ENCODE data around the gene MICU1. TPM values are rescaled to one million over a fixed set of nuclear protein-coding genes. Genes with fewer than 3 reads are reported as not detected.

MICU1 gene
- total RNA-seq, 4 donors from 2014 or later, result 14.6 to 22.2 (median 20.1) TPM

DNA sequence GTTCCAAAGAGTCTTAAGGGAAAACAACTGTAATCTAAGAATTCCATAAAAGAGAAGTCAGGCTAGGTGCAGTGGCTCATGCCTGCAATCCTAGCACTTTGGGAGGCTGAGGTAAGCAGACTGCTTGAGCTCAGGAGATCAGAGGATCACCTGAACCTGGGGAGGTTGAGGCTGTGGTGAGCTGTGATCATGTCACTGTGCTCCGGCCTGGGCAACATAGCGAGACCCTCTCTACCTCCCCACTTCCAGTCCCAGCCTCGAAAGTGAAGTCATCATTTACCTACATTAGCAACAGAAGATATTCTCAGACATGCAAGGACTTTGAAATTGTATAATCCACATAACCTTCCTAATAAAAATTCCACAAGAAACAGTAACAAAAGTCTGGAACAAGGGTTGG, 141.4 kb downstream of the MICU1 start:
- no peak overlapping the region for H3K27ac ChIP-seq
- H3K4me1 ChIP-seq, result no peaks in the 10 kb centered on the region
- H3K4me3 ChIP-seq, result no peak overlapping the region
- intact Hi-C loops (cut with DNase I), result no loop called here
- 86 to 91% methylated on average over 3 of the region's 3 CpGs for WGBS, 2 donors
- no peaks in the 10 kb centered on the region for H3K36me3 ChIP-seq
- H3K9me3 ChIP-seq, result no peaks in the 10 kb centered on the region
- DNase-seq, result no peak
- no peaks in the 10 kb centered on the region for H3K27me3 ChIP-seq
- TF ChIP-seq, protein P1, sequence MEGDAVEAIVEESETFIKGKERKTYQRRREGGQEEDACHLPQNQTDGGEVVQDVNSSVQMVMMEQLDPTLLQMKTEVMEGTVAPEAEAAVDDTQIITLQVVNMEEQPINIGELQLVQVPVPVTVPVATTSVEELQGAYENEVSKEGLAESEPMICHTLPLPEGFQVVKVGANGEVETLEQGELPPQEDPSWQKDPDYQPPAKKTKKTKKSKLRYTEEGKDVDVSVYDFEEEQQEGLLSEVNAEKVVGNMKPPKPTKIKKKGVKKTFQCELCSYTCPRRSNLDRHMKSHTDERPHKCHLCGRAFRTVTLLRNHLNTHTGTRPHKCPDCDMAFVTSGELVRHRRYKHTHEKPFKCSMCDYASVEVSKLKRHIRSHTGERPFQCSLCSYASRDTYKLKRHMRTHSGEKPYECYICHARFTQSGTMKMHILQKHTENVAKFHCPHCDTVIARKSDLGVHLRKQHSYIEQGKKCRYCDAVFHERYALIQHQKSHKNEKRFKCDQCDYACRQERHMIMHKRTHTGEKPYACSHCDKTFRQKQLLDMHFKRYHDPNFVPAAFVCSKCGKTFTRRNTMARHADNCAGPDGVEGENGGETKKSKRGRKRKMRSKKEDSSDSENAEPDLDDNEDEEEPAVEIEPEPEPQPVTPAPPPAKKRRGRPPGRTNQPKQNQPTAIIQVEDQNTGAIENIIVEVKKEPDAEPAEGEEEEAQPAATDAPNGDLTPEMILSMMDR (IDR thresholded peaks at IDR 0.05), result no peak
- TF ChIP-seq POLR2A (IDR thresholded peaks at IDR 0.05), result no peak

DNA sequence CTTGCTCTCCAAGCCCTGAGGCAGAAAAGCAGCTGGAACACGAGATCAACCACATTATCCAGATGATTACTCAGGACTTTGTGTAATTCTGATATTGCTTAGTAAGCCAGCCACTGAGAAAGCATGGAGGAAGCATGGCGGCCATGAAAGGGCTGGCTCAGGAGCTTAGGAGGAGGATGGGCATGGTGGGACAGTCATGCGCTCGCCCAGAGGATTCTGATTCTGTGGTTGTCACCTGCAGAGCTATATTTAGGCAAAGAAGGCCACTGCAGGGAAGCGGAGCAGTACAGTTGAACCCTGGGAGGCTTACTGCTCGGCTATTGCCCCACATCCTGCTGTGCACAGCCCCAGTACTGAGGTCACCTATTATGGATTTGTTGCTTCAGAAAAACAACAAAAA, 142.4 kb downstream of the MICU1 start:
- Histone ChIP-seq H3K4me1 (no peaks in the 10 kb centered on the region), H3K27me3 (no peaks in the 10 kb centered on the region), H3K9me3 (no peaks in the 10 kb centered on the region), H3K27ac (no peak overlapping the region), H3K4me3 (no peak overlapping the region), H3K36me3 (no peaks in the 10 kb centered on the region)
- intact Hi-C loops (cut with DNase I), result no loop called here
- DNase-seq, result no peak
- no peak for TF ChIP-seq POLR2A (IDR thresholded peaks at IDR 0.05)
- TF ChIP-seq, protein P1 (IDR thresholded peaks at IDR 0.05), result no peak
- 69 to 82% methylated on average over 5 to 6 of the region's 6 CpGs for WGBS, 2 donors

DNA sequence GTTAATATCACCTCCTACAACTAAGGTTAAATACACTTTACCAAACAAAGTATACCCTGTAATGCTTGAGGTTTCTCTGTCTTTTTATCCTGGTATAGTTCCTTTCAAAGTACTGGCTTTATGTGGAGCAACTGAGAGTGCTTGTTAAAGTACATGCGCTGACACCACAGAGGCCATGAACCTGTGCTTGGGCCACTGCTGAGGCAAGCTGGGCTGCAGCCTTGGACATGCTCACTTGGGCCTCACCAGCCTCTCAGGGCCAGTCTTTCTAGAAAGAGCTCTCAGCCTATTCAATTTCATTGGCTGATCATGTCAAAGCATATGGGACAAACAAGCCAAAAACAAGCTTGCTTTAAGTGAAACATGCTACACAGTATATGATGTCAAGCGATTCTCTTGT, 145.0 kb downstream of the MICU1 start:
- no peak for DNase-seq

DNA sequence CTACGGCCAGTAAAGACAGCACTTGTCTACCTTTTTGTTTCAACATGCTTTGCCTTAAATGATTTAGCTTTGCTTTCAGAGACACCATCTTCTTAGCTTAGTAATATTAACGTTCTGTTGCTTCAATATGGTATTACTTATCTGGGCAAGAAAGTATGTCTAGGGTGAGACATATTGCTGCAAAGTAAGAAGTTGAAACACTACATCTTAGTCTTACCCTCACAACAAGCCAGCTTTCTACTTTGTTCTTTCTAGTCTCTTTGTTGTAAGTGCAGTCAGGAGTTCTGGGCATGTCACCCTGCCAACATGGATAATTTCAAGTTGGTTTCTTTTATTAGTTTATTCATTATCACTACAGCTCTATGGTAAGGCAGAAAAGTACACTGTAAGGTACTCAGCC, 148.4 kb downstream of the MICU1 start:
- TF ChIP-seq, protein P1 (IDR thresholded peaks at IDR 0.05), result no peak
- no peak for TF ChIP-seq POLR2A (IDR thresholded peaks at IDR 0.05)
- 80 to 91% methylated on average over 2 of the region's 2 CpGs for WGBS, 2 donors
- Histone ChIP-seq H3K27ac (no peak overlapping the region), H3K4me1 (no peaks in the 10 kb centered on the region), H3K36me3 (peaks cover 0 to 45% (median 0%) of the 10 kb centered on the region in 3 donors), H3K9me3 (no peaks in the 10 kb centered on the region), H3K4me3 (no peak overlapping the region), H3K27me3 (no peaks in the 10 kb centered on the region)
- intact Hi-C loops (cut with DNase I), result no loop called here
- DNase-seq, result no peak

More for the DNA sequence above, 145.0 kb downstream of the MICU1 start:
- intact Hi-C loops (cut with DNase I), result no loop called here
- WGBS, 2 donors, result 88 to 98% methylated on average over 2 of the region's 2 CpGs
- Histone ChIP-seq H3K27ac (no peak overlapping the region), H3K4me3 (no peak overlapping the region), H3K9me3 (no peaks in the 10 kb centered on the region), H3K4me1 (no peaks in the 10 kb centered on the region), H3K27me3 (no peaks in the 10 kb centered on the region), H3K36me3 (peaks cover 0 to 11% (median 0%) of the 10 kb centered on the region in 3 donors)
- TF ChIP-seq POLR2A (IDR thresholded peaks at IDR 0.05), result no peak
- TF ChIP-seq, protein P1 (IDR thresholded peaks at IDR 0.05), result no peak

- H3K4me1 ChIP-seq, result no peaks in the 10 kb centered on the region
- WGBS, 2 donors, result 82 to 87% methylated on average over 1 of the region's 1 CpG
Measured at GRCh38 chr10:72472306-72472705, 153.6 kb downstream of the MICU1 start.

More at GRCh38 chr10:72472306-72472705, 153.6 kb downstream of the MICU1 start:
- H3K9me3 ChIP-seq, result no peaks in the 10 kb centered on the region
- no peaks in the 10 kb centered on the region for H3K27me3 ChIP-seq
- no peak for DNase-seq
- no peak overlapping the region for H3K4me3 ChIP-seq
- intact Hi-C loops (cut with DNase I), result no loop called here
- TF ChIP-seq POLR2A (IDR thresholded peaks at IDR 0.05), result no peak
- TF ChIP-seq, protein P1 (IDR thresholded peaks at IDR 0.05), result no peak
- no peak overlapping the region for H3K27ac ChIP-seq
- peaks cover 0 to 68% (median 6%) of the 10 kb centered on the region in 3 donors for H3K36me3 ChIP-seq
